GM23338 (cell line): ENCODE data around the gene RCC2.

Experiments used
- CREB1 ChIP-seq: fragments of 250-450 bp; sonication (Bioruptor Pico); IDR thresholded peaks from 2 replicates; pipeline ENCODE4 v1.5.0; 2020; ENCODE audit warnings: low read depth, mild to moderate bottlenecking, moderate library complexity
- CTCF ChIP-seq, 2 experiments: fragments of 200-600 bp in 1 of 2; sonication (generic) in 1 of 2; conservative IDR thresholded peaks; 2 replicates each; pipeline versions ENCODE4 v1.5.1 to v1.6.1; 2016 to 2017; ENCODE audit warnings: antibody characterized with exemption in 2 of 2, low read depth in 2 of 2, mild to moderate bottlenecking in 2 of 2, moderate library complexity in 1 of 2
- ETS1 ChIP-seq: IDR thresholded peaks from 2 replicates; pipeline ENCODE4 v1.6.1; 2016; ENCODE audit warnings: antibody characterized with exemption
- EZH2 ChIP-seq: fragments of 200-600 bp; sonication (generic); IDR thresholded peaks from one replicate; pipeline ENCODE4 v1.8.0; 2017; ENCODE audit warnings: antibody characterized with exemption, mild to moderate bottlenecking, low read depth; ENCODE audit not compliant: unreplicated experiment
- EZH2phosphoT487 ChIP-seq: fragments of 200-600 bp; sonication (generic); IDR thresholded peaks from one replicate; pipeline ENCODE4 v1.8.1; 2018; ENCODE audit warnings: antibody characterized with exemption; ENCODE audit not compliant: unreplicated experiment
- JUNB ChIP-seq: IDR thresholded peaks from one replicate; pipeline ENCODE4 v1.6.1; 2016; ENCODE audit warnings: antibody characterized with exemption; ENCODE audit not compliant: unreplicated experiment
- NANOG ChIP-seq: IDR thresholded peaks from 2 replicates; pipeline ENCODE4 v1.6.1; 2016; ENCODE audit warnings: antibody characterized with exemption, borderline replicate concordance
- POLR2AphosphoS5 ChIP-seq: IDR thresholded peaks from 2 replicates; pipeline ENCODE4 v1.6.1; 2016; ENCODE audit warnings: antibody characterized with exemption, low read depth
- REST ChIP-seq: IDR thresholded peaks from one replicate; pipeline ENCODE4 v1.6.1; 2018; ENCODE audit warnings: antibody characterized with exemption; ENCODE audit not compliant: unreplicated experiment
- STAT1 ChIP-seq: IDR thresholded peaks from one replicate; pipeline ENCODE4 v1.6.1; 2016; ENCODE audit warnings: antibody characterized with exemption; ENCODE audit not compliant: unreplicated experiment
- ZNF114 ChIP-seq: fragments of 250-450 bp; sonication (Bioruptor Pico); IDR thresholded peaks from 2 replicates; pipeline ENCODE4 v1.5.0; 2020; ENCODE audit warnings: mild to moderate bottlenecking, moderate library complexity
- ZNF331 ChIP-seq: fragments of 250-450 bp; sonication (Bioruptor Pico); IDR thresholded peaks from 2 replicates; pipeline ENCODE4 v1.5.0; 2020; ENCODE audit warnings: low read depth, mild to moderate bottlenecking, moderate library complexity
- ZNF462 ChIP-seq: fragments of 250-450 bp; sonication (Bioruptor Pico); IDR thresholded peaks from 2 replicates; pipeline ENCODE4 v1.5.0; 2020; ENCODE audit warnings: mild to moderate bottlenecking, moderate library complexity

- TF ChIP-seq CTCF (conservative IDR thresholded peaks at IDR 0.05; ENCODE audit: low read depth in 2 of 2) (no peak), EZH2phosphoT487 (no peak), REST (no peak), EZH2 (no peak), POLR2AphosphoS5 (no peak), ZNF114 (CRISPR knock-in tag) (no peak), CREB1 (CRISPR knock-in tag) (no peak), NANOG (no peak), ETS1 (no peak), JUNB (no peak), ZNF331 (CRISPR knock-in tag) (no peak), ZNF462 (CRISPR knock-in tag) (no peak), STAT1 (no peak)
Measured at GRCh38 chr1:17452686-17453085, 13.2 kb upstream of the RCC2 start.
